Epithelial cell of prostate (primary cell): ENCODE data around the gene RIMBP3B.
"Not testable (repeated sequence)": the region's sequence is repeated elsewhere in the genome, so short reads cannot be mapped to it uniquely, and the experiment has no call there.

Source experiments
- DNase-seq: peaks from one replicate; pipeline ENCODE4 v3.0.0-alpha.2; 2011; ENCODE audit warnings: low read depth, low spot score
- H3K27ac ChIP-seq: fragments of 450-650 bp; 2 replicates; pipeline ENCODE4 v1.5.1; 2017; ENCODE audit warnings: mild to moderate bottlenecking

Gene RIMBP3B

GRCh38 chr22:21417227-21417746 is 33.7 kb downstream of the RIMBP3B start, which contains the start of gene HIC2:
HIC2 (plus strand) TSS chr22:21417371; CDS start chr22:21442832, 25,461 bp downstream.
- DNase-seq, H3K27ac ChIP-seq: not testable (repeated sequence)

DNA sequence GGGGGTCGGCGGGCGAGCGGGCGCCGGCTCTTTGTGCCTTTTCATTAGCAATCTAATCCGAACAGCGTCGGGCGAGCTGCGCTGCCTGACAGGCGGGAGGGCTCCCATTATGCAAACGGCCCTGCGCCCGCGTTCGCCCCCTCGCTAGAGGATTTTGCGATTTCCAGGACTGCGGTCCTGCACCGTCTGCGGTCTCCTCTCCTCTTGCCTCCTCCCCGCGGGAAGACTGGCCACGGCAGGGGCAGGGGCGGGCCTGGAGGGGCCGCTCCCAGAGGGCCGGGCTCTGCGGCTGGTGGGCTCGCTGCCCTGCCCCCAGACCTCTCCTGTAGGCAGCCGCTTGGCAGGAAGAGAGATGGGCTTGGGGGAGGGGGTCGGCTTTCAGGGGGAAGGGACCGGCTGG is 34.3 kb downstream of the RIMBP3B start:
- not testable (repeated sequence) for DNase-seq, H3K27ac ChIP-seq

- H3K27ac ChIP-seq, DNase-seq: not testable (repeated sequence)
Observed at GRCh38 chr22:21418974-21419638, 35.6 kb downstream of the RIMBP3B start.

GRCh38 chr22:21420180-21420763 is 36.7 kb downstream of the RIMBP3B start:
- not testable (repeated sequence) for DNase-seq, H3K27ac ChIP-seq

GRCh38 chr22:21424084-21424709 is 40.6 kb downstream of the RIMBP3B start:
- not testable (repeated sequence) for DNase-seq, H3K27ac ChIP-seq

GRCh38 chr22:21434378-21435233 is 51.1 kb downstream of the RIMBP3B start:
- DNase-seq = not testable (repeated sequence)

GRCh38 chr22:21435998-21436810 is 52.7 kb downstream of the RIMBP3B start:
- H3K27ac ChIP-seq, DNase-seq: not testable (repeated sequence)

More at GRCh38 chr22:21434378-21435233, 51.1 kb downstream of the RIMBP3B start:
- H3K27ac ChIP-seq = not testable (repeated sequence)

- not testable (repeated sequence) for DNase-seq, H3K27ac ChIP-seq
Observed at GRCh38 chr22:21438013-21438412, 54.5 kb downstream of the RIMBP3B start.
